Ishikawa (cell line): ENCODE measurements around the gene GAREM1.

ENCODE experiments used
- EGR1 ChIP-seq: IDR thresholded peaks from 2 replicates; pipeline ENCODE4 v1.6.1; 2012
- EP300 ChIP-seq: IDR thresholded peaks from 2 replicates; pipeline ENCODE4 v1.6.1; 2012; ENCODE audit warnings: borderline replicate concordance
- NFIC ChIP-seq: IDR thresholded peaks from 2 replicates; pipeline ENCODE4 v1.6.1; 2012
- RAD21 ChIP-seq: IDR thresholded peaks from 2 replicates; pipeline ENCODE4 v1.6.1; 2012; ENCODE audit warnings: low read depth
- TCF12 ChIP-seq: IDR thresholded peaks from 2 replicates; pipeline ENCODE4 v1.6.1; 2012; ENCODE audit warnings: low read depth
- YY1 ChIP-seq: IDR thresholded peaks from 2 replicates; pipeline ENCODE4 v1.6.1; 2012; ENCODE audit warnings: low read depth
- TF ChIP-seq, protein P1 (sequence below): IDR thresholded peaks from 2 replicates; pipeline ENCODE4 v1.6.1; 2012

GRCh38 chr18:32261003-32261402, 209.7 kb downstream of the GAREM1 start:
- no peak for TF ChIP-seq EP300
- TF ChIP-seq YY1: no peak
- no peak for TF ChIP-seq EGR1
- no peak for TF ChIP-seq NFIC
- no peak for TF ChIP-seq TCF12
- no peak for TF ChIP-seq RAD21
- TF ChIP-seq, protein P1, sequence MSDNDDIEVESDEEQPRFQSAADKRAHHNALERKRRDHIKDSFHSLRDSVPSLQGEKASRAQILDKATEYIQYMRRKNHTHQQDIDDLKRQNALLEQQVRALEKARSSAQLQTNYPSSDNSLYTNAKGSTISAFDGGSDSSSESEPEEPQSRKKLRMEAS: no peak
